GM21423 (cell line): ENCODE measurements around the gene DLG2.
"Not testable (repeated sequence)": the region's sequence is repeated elsewhere in the genome, so short reads cannot be mapped to it uniquely, and the experiment has no call there.

Experiments
- ATAC-seq: cut with Tn5 transposase; IDR thresholded peaks from one replicate; pipeline ENCODE4 v1.9.1; 2021; ENCODE audit warnings: mild to moderate bottlenecking, moderate library complexity; ENCODE audit not compliant: unreplicated experiment

Gene DLG2

DNA sequence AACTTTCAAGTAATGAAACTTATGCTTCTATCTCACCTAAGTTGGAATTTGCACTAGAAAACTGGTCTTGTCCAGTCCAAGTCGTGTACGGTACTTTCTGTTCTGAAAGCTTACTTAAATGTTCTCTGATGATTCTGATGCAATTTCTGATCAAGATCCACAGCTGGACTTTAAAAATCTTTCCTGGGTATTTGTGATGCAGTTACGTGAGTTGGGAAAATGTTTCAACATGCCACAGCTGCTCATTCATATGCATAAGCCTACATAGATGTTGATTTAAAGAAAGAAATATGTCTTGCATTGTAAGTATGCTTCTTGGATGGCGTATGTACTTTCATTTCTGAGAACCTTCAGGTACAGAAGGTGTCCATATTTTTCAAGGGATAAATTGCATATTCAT, 1847.3 kb downstream of the DLG2 start:
- ATAC-seq = no peak

DNA sequence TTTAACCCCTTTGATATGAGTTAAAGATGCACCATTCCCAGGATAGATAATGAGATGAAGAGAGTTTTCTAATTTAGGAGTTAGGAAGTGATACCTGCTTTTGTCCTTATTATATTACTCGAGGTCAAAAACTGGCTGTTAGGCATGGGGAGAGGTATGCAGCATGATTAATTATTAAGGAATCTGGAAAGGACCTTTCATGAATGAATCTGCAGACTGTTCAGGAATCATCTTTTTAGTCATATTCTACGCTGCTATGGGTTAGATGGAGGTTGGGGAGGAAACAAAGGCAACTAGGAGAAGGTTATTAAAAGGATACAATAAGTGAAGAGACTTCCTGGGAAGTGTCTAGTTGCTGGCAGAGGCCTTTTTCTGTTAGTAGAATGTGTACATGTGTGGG, 1848.5 kb downstream of the DLG2 start:
- no peak for ATAC-seq

DNA sequence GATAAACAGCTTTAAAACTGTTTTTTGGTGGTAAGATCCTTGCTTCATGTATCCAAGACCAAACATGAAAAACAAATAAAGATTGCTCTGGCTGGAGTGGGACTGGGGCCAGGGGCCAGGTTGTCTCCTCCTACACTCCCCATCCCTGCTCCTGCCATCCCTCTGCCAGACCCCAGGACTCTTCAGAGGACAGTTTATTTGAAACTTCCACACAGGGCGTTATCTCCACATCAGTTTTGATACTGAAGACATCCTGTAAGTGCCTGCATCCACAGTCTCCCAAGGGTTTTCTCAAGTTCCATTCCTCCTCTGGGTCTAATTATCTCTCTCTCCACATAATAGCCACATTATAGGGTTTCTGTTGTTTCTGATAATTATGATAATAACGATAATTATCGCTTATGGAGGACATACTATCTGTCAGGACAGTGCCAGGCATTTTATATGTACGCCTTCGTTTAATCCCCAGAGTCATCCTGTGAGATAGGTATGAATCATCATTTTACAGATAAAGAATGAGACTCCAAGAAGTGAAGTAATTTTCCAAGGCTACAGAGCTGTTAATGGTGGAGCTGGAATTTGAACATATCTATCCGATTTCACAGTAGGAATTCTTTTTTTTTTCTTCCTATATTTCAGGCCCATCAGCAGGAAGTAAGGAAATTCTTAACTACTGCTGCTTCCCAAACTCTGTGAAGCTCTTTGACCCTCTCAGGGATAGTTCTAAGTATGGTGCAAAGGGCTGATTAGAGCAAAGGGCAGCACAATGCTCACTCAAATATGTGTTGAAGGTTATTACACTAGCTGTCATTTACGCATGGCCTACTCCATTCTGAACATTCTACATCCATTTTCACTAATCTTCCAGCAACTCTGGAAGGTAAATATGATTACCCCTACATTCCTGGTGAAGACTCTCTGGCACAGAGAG, 1852.9 kb downstream of the DLG2 start:
- ATAC-seq = no peak

DNA sequence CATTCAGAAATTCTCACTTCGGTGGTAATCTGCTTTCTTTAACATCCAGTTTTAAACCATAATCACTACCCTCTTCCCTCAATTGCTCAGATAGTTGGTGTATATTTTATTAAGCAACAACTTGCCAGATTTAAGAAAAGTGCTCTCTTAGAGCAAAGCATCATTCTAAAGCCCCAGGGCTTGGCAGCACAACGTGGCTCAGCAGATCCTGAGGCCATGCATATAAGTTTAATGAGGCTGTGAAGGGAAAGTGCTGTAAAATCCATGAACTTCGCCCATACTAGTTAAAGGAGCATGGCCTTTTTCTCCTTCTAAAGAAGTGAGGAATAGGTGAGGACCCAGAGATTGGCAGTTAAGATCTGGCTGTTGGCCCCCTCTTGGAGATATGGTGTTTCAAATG, 1858.7 kb downstream of the DLG2 start:
- ATAC-seq = no peak

DNA sequence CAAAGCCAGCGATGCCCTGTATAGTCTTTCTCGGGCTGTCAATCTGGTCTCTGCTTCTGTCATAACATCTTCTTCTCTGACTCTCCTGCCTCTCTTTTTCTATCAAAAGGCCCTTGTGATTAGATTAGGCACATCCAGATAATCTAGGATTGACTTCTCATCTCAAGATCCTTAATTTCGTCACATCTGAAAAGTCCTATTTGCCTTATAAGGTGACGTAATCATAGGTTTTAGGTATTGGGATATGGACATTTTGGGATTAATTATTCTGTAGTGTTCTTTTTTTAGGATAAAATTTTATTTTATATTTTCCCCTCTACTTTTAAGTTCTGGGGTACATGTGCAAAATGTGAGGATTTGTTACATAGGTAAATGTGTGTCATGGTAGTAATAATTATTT, 1860.2 kb downstream of the DLG2 start:
- ATAC-seq = no peak

DNA sequence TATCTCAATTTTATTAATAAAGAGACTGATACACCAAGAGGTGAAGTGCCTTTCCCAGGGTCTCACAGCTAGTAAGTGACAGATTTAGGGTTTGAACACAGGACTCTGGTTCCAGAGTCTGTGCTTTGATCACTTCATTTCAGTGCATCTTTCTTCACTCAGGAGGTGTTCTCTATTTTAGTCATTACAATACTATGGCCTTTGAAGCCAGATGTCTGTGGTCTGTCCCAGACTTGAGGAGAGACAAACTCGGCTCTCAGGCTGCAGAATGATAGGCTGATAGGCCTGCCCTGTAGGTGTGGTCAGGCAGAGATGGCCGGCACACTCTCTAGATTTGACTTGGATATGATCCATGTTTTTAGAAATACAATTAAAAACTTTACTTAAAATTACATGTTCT, 1862.5 kb downstream of the DLG2 start:
- no peak for ATAC-seq

DNA sequence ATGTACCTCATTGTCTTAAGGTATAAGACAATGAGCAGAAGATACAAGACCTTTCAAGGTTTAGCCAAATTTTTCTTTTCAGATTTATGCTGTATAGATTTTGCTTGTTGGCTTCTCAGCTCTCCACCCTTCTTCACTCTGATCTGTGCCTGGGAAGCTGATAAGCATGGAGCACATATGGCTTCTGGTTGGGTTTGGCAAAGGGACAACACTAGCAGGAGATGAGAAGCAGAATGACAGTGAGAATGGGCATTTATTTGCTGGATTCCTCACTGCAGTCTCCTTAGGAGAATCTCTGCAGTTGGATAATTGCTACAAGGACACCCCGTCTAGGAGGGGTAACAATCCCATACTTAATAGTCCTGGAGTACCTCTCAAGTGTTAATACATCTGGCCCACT, 1866.2 kb downstream of the DLG2 start:
- ATAC-seq = no peak

DNA sequence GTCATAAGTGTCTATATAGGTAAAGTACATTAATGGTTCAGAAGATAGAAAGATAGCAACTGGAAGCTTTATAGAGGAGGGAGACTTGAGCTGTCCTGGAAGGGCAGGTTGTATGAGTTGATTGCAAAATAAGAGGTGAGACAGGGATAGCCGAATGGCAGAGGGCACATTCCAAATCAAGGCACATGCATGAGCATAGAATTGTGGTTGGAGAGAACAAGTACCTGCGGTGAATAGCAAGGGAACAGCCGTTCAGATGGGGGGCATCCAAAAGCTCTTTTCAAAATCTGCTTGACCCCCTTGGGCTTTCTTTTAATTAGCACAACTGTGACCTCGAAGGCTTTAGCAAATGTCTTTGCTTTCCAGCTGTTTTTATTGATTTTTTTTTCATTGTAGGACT, 1868.0 kb downstream of the DLG2 start:
- no peak for ATAC-seq

DNA sequence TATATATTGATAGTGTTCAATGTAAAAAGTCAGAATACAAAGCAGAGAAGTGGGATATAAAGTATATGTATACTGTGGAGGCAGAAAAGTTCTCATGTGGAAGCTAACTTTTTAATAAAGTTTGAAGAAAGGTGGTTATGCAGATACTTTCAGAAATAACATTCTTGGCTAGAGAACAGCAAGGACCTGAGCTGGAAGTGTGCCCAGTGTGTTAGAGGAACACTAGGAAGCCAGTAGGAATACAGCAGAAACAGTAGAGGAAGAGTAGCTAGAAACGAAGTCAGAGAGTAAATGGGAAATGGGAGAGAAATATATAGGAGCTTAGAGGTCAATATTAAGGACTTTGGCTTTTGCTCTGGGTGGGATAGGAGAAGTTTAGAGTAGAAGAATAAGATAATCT, 1876.1 kb downstream of the DLG2 start:
- ATAC-seq = no peak

DNA sequence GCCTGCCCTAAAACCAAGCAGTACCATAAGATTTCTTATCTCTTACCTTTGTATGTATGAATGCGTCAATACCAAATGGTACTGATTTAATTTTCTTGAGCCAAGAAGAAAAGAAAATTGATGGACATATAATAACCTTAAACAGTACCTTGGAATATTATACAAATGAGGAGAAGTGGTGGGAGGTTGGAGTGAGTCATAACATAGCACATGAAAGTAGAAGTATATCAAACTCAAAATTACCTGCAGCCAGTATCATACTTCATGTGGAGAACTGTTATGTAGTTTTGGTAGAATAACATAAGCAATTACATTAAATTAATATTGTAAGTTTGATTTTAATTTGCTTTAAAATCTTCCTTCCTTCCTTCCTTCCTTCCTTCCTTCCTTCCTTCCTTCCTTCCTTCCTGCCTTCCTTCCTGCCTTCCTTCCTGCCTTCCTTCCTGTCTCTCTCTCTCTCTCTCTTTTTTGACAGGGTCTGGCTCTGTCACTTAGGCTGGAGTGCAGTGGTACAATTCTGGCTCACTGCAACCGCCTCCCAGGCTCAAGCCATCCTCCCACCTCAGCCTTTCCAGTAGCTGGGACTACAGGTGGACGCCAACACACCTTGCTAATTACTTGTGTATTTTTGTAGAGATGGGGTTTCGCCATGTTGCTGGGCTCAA, 1880.1 kb downstream of the DLG2 start:
- no peak for ATAC-seq

DNA sequence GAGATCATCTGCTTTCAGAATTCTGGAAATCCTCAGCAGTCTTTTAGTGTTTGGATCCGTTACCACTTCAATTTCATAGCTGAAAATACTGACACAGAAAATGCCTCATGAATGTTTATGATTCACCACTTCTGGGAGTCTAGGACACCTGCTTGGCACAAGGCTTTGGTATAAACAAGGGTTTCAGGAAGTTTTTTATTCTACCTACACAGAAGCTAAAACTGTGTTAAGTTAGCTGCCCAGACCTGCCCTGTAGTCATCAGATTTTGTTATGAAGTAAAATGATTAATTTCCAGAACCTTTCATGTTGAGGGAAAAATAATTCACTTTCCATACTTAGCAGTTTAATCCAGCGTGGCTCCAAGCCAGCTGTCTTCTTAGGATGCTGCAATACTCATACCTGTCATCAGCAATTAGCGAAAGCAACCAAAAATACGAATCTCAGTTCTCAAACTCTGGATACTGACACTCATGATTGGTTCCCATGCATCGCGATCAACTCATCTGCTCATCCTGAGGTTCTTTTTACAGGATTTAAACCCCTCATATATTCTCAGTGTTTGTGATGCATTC, 1882.4 kb downstream of the DLG2 start:
- ATAC-seq = no peak

DNA sequence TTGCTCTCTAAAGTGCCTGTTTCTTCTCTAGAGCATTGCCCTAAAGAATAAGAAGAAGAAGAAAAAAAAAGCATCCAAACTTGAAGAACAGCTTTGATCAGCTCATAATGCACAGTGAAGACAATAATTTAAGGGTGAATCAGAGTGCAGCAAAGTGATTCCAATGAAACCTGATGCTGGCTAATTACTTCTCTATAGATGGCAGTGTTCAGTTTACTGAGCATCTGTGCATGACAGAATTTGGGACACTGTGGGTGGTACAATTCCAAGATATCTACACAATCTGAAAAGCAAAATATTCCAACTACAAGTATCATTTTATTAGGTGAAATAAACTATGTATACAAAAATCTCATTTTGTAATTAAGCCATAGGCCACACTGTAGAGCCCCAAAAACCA, 1890.5 kb downstream of the DLG2 start:
- ATAC-seq = no peak

DNA sequence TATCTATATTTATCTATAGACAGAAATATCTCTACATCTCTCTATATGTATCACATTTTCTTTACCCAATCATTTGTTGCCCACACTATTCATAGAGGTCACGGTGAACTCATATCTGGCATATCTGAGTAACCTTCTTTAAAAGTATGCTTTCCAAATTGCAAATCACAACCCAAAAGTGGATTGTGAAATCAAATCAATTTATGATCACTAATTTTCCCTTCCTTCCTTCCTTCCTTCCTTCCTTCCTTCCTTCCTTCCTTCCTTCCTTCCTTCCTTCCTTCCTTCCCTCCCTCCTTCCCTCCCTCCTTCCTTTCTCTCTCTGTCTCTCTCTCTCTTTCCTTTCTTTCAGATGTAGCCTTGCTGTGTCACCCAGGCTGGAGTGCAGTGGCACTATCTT, 1893.0 kb downstream of the DLG2 start:
- ATAC-seq = no peak

DNA sequence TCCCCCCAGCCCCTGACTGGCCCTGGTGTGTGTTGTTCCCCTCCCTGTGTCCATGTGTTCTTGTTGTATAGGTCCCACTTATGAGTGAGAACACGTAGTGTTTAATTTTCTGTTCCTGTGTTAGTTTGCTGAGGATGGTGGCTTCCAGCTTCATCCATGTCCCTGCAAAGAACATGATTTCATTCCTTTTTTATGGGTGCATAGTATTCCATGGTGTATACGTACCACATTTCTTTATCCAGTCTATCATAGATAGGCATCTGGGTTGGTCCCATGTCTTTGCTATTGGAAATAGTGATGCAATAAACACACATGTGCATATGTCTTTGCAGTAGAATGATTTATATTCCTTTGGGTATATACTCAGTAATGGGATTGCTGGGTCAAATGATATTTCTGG, 1895.9 kb downstream of the DLG2 start:
- ATAC-seq = not testable (repeated sequence)

DNA sequence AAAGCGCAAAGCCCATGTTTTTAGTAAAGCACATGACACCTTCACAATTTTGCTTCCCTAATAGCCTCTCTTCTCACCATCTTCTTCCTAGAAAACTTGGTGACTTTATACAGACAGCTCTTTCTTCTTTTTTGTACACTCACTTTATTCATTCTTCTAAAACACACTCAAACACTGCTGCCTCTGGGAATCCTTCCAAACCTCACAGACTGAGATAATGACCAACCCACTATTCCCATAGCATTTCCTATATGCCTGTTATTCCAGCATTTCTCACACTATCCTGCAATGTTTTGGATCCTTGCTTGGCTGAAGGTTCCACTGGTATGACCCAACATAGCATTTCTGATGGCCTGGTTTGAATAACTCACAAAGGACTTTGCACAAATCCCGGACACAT, 1898.9 kb downstream of the DLG2 start:
- no peak for ATAC-seq

DNA sequence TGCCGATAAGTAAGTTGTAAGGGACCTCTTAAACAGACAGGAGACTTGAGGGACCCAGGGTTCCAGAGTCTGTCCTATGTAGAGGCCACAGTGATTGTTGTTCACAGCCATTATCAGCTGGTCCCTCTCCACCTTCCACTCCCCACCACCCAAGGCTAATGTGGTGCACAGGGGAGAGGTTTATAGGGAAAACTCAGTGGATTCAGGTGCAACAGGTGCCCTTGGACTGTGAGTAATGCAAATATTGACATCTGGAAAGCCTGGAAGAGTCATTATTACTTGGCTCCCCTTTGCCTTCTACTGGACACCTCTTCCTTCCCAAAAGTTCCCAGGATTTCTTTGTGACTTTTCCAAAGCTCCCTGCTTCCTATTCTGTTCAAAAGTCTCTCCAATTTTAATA, 1899.9 kb downstream of the DLG2 start:
- ATAC-seq = no peak

DNA sequence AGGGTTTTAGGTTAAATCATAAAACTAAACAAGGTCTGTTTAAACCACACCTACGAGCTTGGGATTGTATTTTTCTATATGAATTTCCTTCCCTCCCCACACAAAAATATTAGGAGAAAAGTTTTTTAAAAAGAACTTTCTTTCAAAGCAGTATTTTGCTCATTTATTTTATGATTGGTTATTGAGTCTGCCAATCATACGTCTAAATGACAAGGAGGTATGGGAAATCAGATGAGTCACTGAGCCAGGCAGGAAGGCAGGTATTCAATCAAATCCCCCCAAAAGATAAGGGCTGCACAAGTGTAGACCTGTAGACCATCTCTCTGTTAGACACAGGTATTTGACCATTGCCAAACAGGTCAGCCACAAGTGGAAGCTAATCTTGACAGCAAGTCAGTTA, 1900.8 kb downstream of the DLG2 start:
- no peak for ATAC-seq

DNA sequence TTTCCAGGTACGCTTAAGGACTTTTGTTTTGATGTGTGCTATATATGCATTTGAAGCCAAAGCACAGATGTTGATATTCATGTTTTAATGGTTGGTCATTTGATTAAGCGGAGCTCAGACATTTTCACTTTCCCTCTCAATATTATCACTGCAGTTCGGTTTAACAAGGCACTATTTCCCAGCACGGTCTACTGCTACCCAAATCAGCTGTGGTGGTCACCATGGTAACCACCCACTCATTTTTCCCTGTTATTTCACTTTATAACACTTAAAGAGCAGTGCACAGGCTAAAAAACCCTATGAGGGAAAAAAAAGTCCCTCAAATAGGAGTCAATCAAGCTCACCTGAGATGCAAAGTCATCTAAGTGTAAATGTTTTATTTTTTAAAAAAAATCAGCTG, 1901.4 kb downstream of the DLG2 start:
- ATAC-seq = peak; percentile 61

DNA sequence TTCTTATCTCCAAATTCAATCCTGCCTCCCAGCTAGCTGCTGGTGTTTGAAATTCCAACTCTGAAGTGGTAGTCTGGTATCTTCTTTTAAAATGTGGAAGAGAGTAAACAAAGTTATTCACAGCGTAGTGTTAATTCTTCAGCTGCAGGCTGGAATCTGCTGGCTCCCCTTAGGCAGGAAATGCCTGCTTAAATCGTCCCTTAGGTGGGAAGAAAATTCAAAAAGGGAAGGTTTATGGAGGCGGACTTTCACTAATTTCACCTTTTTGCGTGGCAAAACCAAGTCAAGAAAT, 1901.9 kb downstream of the DLG2 start:
- no peak for ATAC-seq

DNA sequence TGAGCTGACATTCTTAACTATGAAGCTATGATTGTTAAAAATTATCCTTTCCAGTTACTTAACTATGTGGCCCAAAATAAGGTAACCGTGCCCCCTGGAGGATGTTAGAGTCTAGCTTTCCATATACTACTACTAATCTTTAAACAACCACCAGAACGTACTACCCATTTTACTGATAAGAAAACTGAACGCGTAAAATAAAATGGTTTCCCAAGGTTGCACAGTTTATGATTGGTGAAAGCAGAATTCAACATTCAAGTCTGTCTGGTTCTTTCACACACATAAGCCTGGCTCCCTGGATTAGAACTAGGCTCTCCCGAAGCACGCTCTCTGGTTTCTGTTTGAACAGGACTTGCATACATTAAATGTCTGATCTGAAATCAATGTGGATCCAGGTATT, 1903.1 kb downstream of the DLG2 start:
- peak; percentile 49 for ATAC-seq

DNA sequence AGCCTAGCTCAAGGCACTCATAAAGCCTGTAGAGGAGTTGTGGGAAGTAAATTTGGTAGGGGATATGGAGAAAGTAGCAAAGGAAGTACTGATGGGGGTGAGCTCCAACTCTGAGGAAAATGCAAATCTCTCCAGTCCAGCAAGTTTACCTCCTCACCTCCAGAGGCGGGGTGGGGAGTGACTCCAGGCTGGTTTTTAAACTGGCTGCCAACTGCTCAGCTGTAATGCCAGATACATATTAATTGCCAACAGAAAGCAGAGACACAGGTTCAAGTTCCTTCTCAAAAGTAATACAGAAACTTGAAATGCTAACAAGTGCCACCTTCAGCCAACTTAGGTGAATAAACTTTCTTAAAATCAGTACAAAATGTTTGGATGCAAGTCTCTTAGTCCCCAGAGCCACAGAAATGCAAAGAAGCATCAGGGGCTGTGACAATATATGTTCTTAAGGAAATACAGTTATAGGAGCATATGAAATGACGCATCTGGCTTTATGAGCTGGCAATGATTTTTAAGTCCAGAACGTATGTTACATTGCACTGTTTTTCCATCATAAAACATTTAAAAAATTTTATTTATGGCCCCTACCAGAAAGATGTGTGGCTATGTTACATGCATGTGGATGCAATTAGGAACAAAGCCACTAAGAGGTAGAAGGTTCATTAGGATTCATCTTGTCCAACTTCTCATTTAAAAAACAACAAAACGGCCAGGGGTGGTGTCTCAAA, 1904.6 kb downstream of the DLG2 start:
- ATAC-seq = no peak

DNA sequence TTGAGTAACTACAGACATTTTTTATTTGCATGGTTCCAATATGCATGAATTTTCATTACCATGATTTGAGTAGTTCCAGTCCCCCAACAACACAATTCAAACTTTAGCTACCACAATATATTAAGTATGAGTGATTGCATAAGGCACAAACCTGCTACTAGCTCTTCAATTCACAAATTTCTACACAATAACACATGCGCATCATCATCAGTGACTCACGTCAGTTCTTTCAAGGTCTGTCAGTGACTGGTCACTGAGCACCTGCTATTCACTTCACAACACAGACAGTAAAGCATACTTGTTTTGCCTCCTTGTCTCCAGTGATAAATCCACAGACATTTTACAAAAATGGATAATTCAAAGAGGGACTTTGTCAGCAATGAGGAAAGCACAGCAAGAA, 1905.9 kb downstream of the DLG2 start:
- no peak for ATAC-seq
